ENCODE results near the gene EVA1A.
"Not testable (repeated sequence)": the region's sequence is repeated elsewhere in the genome, so short reads cannot be mapped to it uniquely, and the experiment has no call there.

EVA1A gene

GRCh38 chr2:75516378-75517360 lies 44.1 kb downstream of the EVA1A start:
- DNase-seq = no peak

DNA sequence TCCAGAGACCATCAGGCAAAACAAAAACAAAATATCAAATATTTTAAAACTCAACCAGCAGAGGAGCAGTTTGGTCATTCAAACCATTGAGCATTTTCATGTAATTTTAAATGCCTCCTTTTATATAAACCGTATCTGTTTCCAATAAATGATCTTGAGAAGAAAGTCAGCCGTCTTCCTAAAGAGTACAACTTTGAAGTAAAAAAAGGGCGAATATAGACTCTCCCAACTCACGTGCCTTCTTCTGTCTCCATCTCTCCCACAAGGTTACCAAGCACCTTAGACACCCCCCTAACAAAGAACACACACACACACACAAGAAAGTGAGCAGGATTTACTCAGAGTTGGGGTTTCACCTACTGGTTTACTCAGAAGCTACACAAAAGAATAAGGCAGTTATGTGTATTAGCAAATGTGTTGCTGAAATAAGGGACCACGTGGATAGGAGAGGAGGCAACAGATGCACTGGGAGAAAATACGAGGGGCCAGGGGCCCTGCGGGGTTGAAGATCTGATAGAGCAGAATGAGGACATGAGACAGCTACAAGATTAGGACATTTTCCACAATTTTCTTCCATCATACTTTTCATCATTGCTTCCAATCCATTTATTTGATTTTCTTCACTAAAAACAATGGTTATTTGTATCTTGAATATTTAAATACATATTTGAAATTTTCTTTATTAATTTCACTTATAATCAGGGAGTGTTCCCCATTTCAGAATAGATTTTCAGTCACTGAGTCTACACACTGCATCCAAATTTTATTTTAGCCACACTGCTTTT lies 45.0 kb downstream of the EVA1A start:
- DNase-seq = no peak

- no peak for DNase-seq
Measured at GRCh38 chr2:75513616-75514170, 47.0 kb downstream of the EVA1A start.

- DNase-seq = no peak
Measured at GRCh38 chr2:75512455-75513212, 48.1 kb downstream of the EVA1A start.

DNA sequence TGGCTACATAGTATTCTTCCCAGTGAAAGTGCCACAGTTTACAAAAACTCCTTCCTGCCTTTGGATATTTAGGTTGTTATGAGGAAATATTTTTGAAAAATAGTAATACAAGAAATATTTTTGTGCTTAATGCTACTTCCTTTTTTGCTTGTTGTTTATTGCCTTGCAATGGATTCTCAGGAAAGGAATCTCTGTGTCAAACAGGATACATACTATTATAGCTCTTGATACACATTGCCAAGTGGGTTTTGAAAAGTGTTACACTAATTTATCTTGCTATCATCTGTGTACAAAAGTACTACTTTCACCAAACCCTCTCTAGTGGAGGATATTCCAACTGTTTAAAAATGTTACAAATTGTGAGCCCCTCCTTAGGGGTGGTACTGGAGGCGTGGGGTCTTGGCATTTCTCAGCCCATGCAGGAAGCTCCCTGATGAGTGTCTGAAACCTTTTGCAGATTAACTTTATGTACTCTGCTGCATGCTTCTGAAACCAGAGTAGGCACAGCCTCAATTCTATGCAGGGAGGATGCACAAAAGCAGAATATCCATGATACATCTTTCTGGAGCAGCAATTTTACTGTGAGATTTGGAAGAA lies 54.5 kb downstream of the EVA1A start:
- no peak for DNase-seq

GRCh38 chr2:75505012-75505411 lies 55.7 kb downstream of the EVA1A start:
- DNase-seq = no peak

- DNase-seq = no peak
Measured at GRCh38 chr2:75503048-75503607, 57.6 kb downstream of the EVA1A start.

GRCh38 chr2:75500633-75501032 lies 60.1 kb downstream of the EVA1A start:
- no peak for DNase-seq

DNA sequence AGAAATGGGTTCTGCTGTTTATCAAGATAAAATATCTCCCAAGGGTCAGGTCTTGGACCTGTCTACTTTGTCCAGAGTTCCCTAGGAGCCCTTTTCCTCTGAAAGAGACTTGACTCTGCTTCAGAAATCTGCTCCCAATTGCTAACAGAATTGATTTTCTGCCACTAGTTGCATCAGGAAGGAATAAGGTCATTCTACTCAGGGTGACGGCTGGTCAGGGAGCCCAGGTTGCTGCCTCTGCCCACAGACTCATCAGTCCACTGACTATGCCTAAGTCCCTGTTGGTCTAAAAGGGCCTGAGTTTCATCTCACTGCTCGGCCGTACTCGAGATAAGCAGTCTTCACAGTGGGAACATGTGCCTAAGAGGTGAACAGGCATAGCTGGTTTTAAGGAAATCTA lies 61.2 kb downstream of the EVA1A start:
- DNase-seq = no peak

DNA sequence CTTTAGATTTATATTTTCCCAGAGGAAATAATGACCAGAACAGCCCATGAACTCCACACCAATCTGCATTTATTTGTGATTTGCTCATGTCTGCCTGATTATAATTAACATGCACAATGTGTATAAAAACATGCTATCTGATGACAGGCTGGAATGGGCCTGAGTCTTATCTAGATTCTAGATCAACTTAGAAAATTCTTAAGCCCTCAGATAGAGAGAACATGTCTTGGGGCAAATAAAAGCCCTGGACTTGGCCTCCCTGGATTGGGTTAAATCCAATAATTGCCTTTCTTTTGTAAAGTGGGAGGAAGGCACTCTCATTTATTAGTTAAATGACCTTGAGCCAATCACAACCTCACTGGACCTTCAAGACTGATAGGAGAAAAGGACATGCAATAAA lies 61.8 kb downstream of the EVA1A start:
- no peak for DNase-seq

GRCh38 chr2:75497256-75497655 lies 63.5 kb downstream of the EVA1A start:
- DNase-seq = no peak

GRCh38 chr2:75495862-75496261 lies 64.9 kb downstream of the EVA1A start:
- no peak for DNase-seq

- no peak for DNase-seq
Measured at GRCh38 chr2:75494137-75494769, 66.5 kb downstream of the EVA1A start.

- no peak for DNase-seq
Measured at GRCh38 chr2:75493230-75493629, 67.5 kb downstream of the EVA1A start.

- DNase-seq = no peak
Measured at GRCh38 chr2:75491129-75491753, 69.5 kb downstream of the EVA1A start.

DNA sequence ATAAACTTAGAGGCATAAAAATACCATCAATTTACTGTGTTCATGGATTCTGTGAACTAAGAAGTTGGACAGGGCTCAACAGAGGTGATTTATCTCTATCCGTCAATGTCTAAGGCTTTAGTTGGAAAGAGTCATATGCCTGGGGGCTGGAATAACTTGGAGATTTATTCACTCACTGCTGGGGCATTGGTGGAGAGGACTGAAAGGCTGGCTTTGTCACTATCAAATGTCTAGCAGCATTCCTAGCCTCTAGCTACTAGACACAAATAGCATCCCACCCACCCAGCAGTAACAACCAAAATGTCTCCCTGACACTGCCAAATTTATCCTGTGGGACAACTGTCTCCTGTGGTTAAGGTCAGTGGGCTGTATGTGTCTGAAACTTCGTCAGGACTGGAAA lies 71.0 kb downstream of the EVA1A start:
- DNase-seq = no peak

DNA sequence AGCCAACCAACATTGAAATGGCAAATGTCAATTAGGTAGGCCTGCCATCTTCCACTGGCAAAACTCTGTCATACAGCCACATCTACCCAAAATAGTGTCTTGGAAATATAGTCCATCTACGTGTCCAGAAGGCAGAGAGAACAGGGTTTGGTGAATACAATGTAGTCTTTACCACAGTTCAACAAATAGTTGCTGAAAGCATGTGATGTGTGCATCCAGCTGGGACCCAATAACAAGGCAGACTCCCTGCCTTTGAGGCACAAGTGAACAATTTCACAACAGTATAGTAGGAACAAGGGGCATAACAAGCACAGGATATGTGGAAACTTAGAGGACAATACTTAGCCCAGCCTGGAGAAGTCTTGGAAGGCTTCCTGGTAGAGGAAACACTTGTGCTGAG lies 72.6 kb downstream of the EVA1A start:
- no peak for DNase-seq

GRCh38 chr2:75486735-75487134 lies 74.0 kb downstream of the EVA1A start:
- DNase-seq = not testable (repeated sequence)

GRCh38 chr2:75484840-75485239 lies 75.9 kb downstream of the EVA1A start:
- no peak for DNase-seq

GRCh38 chr2:75483878-75484277 lies 76.9 kb downstream of the EVA1A start:
- no peak for DNase-seq

GRCh38 chr2:75482398-75482797 lies 78.3 kb downstream of the EVA1A start:
- DNase-seq = no peak

Measured in GOT3 (cell line).